Calu3 (cell line): ENCODE results near the gene PIK3C2G. TPM values are rescaled to one million over a fixed set of nuclear protein-coding genes. Genes with fewer than 3 reads are reported as not detected.

ENCODE experiments used
- BruUV-seq: library from RNA; stranded (reverse); fragments of 400-500 nt; replicated peaks from 2 replicates; lab custom pipeline; 2021; lab: Mats Ljungman, UMichigan
- CTCF ChIA-PET: fragments of 300-600 bp; sonication (Branson Sonifier 250); formaldehyde crosslinking; loops from one replicate; lab custom pipeline; 2022; ENCODE audit warnings: antibody characterized with exemption; lab: Charles Lee
- DNase-seq: peaks from one replicate; pipeline ENCODE4 v3.0.0; 2022
- H3K27ac Mint-ChIP-seq: one replicate; pipeline ENCODE4 v1.8.0; 2022; ENCODE audit warnings: mixed read lengths; ENCODE audit not compliant: unreplicated experiment
- H3K27me3 Mint-ChIP-seq: one replicate; pipeline ENCODE4 v1.8.0; 2022; ENCODE audit warnings: mixed read lengths; ENCODE audit not compliant: unreplicated experiment
- H3K36me3 Mint-ChIP-seq: one replicate; pipeline ENCODE4 v1.8.0; 2022; ENCODE audit warnings: mild to moderate bottlenecking, moderate library complexity, mixed read lengths; ENCODE audit not compliant: insufficient read depth, unreplicated experiment
- H3K4me1 Mint-ChIP-seq: one replicate; pipeline ENCODE4 v1.8.0; 2022; ENCODE audit warnings: mild to moderate bottlenecking, low read depth, mixed read lengths; ENCODE audit not compliant: unreplicated experiment
- H3K4me3 Mint-ChIP-seq: one replicate; pipeline ENCODE4 v1.8.0; 2022; ENCODE audit warnings: mild to moderate bottlenecking, low read depth, moderate library complexity, mixed read lengths; ENCODE audit not compliant: unreplicated experiment
- H3K9me3 Mint-ChIP-seq: one replicate; pipeline ENCODE4 v1.8.0; 2022; ENCODE audit warnings: low read depth, mixed read lengths; ENCODE audit not compliant: unreplicated experiment
- intact Hi-C: fragments of 100-400 bp; cut with micrococcal nuclease; formaldehyde crosslinking; loops from one replicate; pipeline ENCODE4 v1.10.0; 2022; ENCODE audit not compliant: unreplicated experiment
- total RNA-seq: library from RNA; stranded (reverse); gene quantifications from 2 replicates; pipeline ENCODE4 v1.2.3, GENCODE V29; 2022
- TF ChIP-seq, protein P1 (sequence below): fragments of 200-600 bp; IDR thresholded peaks from one replicate; pipeline ENCODE4 v1.8.0; 2022; ENCODE audit warnings: antibody characterized with exemption; ENCODE audit not compliant: unreplicated experiment

Gene PIK3C2G
- total RNA-seq, 1 experiment from 2014 or later = 24.0 TPM

DNA sequence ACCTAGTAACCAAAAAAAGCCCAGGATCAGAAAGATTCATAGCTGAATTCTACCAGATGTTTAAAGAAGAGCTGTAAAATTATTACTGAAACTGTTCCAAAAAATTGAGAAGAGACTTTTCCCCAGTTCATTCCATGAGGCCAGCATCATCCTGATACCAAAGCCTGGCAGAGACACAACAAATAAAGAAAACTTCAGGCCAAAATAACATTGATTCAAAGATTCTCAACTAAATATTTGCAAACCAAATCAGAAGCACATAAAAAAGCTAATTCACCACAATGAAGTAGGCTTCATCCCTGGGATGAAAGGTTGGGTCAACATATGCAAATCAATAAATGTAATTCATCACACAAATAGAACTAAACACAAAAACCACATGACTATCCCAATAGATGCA, 325.3 kb downstream of the PIK3C2G start:
- no peak overlapping the region for H3K27ac Mint-ChIP-seq

DNA sequence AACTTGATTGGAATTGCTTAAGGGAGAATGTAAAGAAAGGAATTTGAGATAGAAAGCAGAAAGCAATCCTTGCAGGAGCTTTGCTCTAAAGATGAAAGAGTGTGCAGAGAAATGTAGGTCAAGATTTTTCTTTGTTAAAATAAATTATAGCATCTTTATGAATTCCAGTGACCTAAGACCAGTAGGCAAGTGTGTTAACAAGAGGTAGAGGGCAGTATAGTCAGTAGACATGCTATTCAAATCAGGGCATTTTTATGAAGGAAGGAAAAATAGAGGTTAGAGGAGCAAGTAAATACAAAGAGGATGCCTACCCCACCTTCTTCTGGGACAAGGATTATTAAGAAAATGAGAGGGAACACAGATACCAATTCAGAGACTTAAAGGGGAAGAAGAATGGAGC, 328.0 kb downstream of the PIK3C2G start:
- peaks cover 8% of the 10 kb centered on the region for H3K9me3 Mint-ChIP-seq
- TF ChIP-seq, protein P1, sequence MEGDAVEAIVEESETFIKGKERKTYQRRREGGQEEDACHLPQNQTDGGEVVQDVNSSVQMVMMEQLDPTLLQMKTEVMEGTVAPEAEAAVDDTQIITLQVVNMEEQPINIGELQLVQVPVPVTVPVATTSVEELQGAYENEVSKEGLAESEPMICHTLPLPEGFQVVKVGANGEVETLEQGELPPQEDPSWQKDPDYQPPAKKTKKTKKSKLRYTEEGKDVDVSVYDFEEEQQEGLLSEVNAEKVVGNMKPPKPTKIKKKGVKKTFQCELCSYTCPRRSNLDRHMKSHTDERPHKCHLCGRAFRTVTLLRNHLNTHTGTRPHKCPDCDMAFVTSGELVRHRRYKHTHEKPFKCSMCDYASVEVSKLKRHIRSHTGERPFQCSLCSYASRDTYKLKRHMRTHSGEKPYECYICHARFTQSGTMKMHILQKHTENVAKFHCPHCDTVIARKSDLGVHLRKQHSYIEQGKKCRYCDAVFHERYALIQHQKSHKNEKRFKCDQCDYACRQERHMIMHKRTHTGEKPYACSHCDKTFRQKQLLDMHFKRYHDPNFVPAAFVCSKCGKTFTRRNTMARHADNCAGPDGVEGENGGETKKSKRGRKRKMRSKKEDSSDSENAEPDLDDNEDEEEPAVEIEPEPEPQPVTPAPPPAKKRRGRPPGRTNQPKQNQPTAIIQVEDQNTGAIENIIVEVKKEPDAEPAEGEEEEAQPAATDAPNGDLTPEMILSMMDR = no peak
- CTCF ChIA-PET = no interaction called here
- no peak for DNase-seq
- no peaks in the 10 kb centered on the region for H3K4me1 Mint-ChIP-seq
- no peaks in the 10 kb centered on the region for H3K27me3 Mint-ChIP-seq
- intact Hi-C loops = no loop called here
- H3K36me3 Mint-ChIP-seq = no peaks in the 10 kb centered on the region
- H3K4me3 Mint-ChIP-seq = no peak overlapping the region
- peak overlapping the region; percentile 21 for H3K27ac Mint-ChIP-seq
- no TSS peak for BruUV-seq

More for the DNA sequence above, 325.3 kb downstream of the PIK3C2G start:
- TF ChIP-seq, protein P1 = no peak
- Mint-ChIP-seq H3K4me1 (no peaks in the 10 kb centered on the region), H3K36me3 (no peaks in the 10 kb centered on the region), H3K27me3 (no peaks in the 10 kb centered on the region), H3K4me3 (no peak overlapping the region), H3K9me3 (peaks cover 11% of the 10 kb centered on the region)
- no TSS peak for BruUV-seq
- intact Hi-C loops = no loop called here
- no peak for DNase-seq
- CTCF ChIA-PET = no interaction called here

DNA sequence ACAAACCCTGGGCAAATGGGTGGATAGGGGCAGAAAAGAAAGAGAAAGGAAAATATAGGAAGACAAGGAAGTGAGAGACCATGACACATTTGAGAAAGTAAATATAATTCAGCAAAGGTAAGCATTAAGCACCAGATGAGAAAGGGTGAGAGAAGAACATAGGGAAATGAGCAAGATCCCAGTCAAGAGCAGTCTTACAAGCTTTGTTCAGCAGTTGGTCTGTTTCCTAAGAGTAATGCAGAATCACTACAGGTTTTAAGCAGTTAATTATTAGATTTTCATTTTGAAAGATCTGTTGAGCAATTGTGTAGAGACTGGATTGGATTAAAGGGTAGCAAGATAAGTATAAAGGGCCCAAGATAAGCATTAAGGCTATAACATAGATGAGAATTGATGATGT, 330.2 kb downstream of the PIK3C2G start:
- CTCF ChIA-PET = no interaction called here
- no peaks in the 10 kb centered on the region for H3K36me3 Mint-ChIP-seq
- H3K4me3 Mint-ChIP-seq = no peak overlapping the region
- intact Hi-C loops = loop anchor here (1.0 kb wide), 1 partner anchor 207 kb away; no protein-coding TSS in a partner anchor
- no peak for DNase-seq
- no peaks in the 10 kb centered on the region for H3K4me1 Mint-ChIP-seq
- H3K9me3 Mint-ChIP-seq = no peaks in the 10 kb centered on the region
- H3K27ac Mint-ChIP-seq = no peak overlapping the region
- BruUV-seq = no TSS peak
- no peaks in the 10 kb centered on the region for H3K27me3 Mint-ChIP-seq
- TF ChIP-seq, protein P1 = no peak

DNA sequence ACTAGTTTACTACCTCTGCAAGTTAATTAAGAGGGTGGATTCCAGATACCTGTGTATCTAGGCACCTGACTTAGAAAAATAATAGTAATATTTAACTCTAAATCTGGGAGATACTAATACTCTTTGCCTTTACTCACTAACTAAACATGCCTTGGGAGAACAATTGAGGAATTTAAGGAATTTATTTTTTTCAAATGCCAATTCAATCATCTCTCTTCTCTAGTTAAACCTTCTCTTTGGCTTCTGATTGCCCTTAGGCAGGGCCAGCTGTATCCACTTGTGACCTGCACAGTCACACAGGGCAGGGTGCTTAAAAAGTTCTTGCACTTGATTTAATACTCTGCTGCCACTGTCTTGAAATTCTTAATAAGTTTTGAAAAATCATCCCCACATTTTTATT, 334.1 kb downstream of the PIK3C2G start:
- Mint-ChIP-seq H3K27me3 (no peaks in the 10 kb centered on the region), H3K27ac (no peak overlapping the region), H3K9me3 (no peaks in the 10 kb centered on the region), H3K4me3 (no peak overlapping the region), H3K36me3 (no peaks in the 10 kb centered on the region), H3K4me1 (no peaks in the 10 kb centered on the region)
- DNase-seq = peak; percentile 0
- TF ChIP-seq, protein P1 = no peak
- intact Hi-C loops = no loop called here
- BruUV-seq = no TSS peak
- CTCF ChIA-PET = no interaction called here
